Loucy (cell line): ENCODE data around the gene GAB1.

Source experiments
- H2AFZ ChIP-seq: fragments of 200-600 bp; sonication (generic); 2 replicates; pipeline ENCODE4 v1.6.0; 2016; ENCODE audit warnings: antibody characterized with exemption, mild to moderate bottlenecking, low read length, moderate library complexity
- H3F3A ChIP-seq: fragments of 200-600 bp; 2 replicates; pipeline ENCODE4 v1.6.0; 2016; ENCODE audit warnings: antibody characterized with exemption, low read depth, mild to moderate bottlenecking
- H3K27me3 ChIP-seq: fragments of 200-600 bp; sonication (generic); 2 replicates; pipeline ENCODE4 v1.6.1; 2014; ENCODE audit warnings: low read length, mild to moderate bottlenecking; ENCODE audit not compliant: insufficient read depth, poor library complexity, severe bottlenecking
- H3K36me3 ChIP-seq: fragments of 200-600 bp; sonication (generic); 2 replicates; pipeline ENCODE4 v1.6.1; 2016; ENCODE audit warnings: low read length; ENCODE audit not compliant: insufficient read depth
- H3K4me1 ChIP-seq: fragments of 200-600 bp; sonication (generic); 2 replicates; pipeline ENCODE4 v1.5.1; 2014; ENCODE audit warnings: low read length, mild to moderate bottlenecking; ENCODE audit not compliant: insufficient read depth, poor library complexity, severe bottlenecking
- H3K4me2 ChIP-seq: fragments of 200-600 bp; sonication (generic); 2 replicates; pipeline ENCODE4 v1.6.0; 2014; ENCODE audit warnings: antibody characterized with exemption, low read length, low read depth, mild to moderate bottlenecking; ENCODE audit not compliant: poor library complexity, severe bottlenecking
- H3K4me3 ChIP-seq: fragments of 200-600 bp; sonication (generic); 2 replicates; pipeline ENCODE4 v1.5.1; 2014; ENCODE audit warnings: low read length, mild to moderate bottlenecking, mixed read lengths; ENCODE audit not compliant: poor library complexity, severe bottlenecking
- H3K79me2 ChIP-seq: fragments of 200-600 bp; sonication (generic); 2 replicates; pipeline ENCODE4 v1.6.1; 2014; ENCODE audit warnings: low read length; ENCODE audit not compliant: insufficient read depth
- H3K9ac ChIP-seq: fragments of 200-600 bp; sonication (generic); 2 replicates; pipeline ENCODE4 v1.6.0; 2014; ENCODE audit warnings: mild to moderate bottlenecking, low read depth, low read length, moderate library complexity; ENCODE audit not compliant: poor library complexity, severe bottlenecking
- H3K9me2 ChIP-seq: fragments of 200-600 bp; sonication (generic); replicated peaks from 2 replicates; pipeline ENCODE4 v1.6.1; 2016; ENCODE audit warnings: low read depth, low read length, mixed read lengths
- H3K9me3 ChIP-seq: fragments of 200-600 bp; sonication (generic); 2 replicates; pipeline ENCODE4 v1.6.1; 2014; ENCODE audit warnings: mild to moderate bottlenecking, antibody characterized with exemption, low read length, low read depth; ENCODE audit not compliant: insufficient read depth
- H4K20me1 ChIP-seq: fragments of 200-600 bp; sonication (generic); 2 replicates; pipeline ENCODE4 v1.6.0; 2014; ENCODE audit warnings: antibody characterized with exemption, low read length, mild to moderate bottlenecking; ENCODE audit not compliant: insufficient read depth, poor library complexity, severe bottlenecking
- EZH2phosphoT487 ChIP-seq: fragments of 200-600 bp; IDR thresholded peaks from 2 replicates; pipeline ENCODE4 v1.6.1; 2018; ENCODE audit warnings: antibody characterized with exemption, mild to moderate bottlenecking, moderate library complexity, borderline replicate concordance
- TF ChIP-seq, protein P1 (sequence below): fragments of 200-600 bp; sonication (generic); conservative IDR thresholded peaks from 2 replicates; pipeline ENCODE4 v1.5.1; 2014; ENCODE audit warnings: mild to moderate bottlenecking, antibody characterized with exemption, low read length

The GAB1 gene

DNA sequence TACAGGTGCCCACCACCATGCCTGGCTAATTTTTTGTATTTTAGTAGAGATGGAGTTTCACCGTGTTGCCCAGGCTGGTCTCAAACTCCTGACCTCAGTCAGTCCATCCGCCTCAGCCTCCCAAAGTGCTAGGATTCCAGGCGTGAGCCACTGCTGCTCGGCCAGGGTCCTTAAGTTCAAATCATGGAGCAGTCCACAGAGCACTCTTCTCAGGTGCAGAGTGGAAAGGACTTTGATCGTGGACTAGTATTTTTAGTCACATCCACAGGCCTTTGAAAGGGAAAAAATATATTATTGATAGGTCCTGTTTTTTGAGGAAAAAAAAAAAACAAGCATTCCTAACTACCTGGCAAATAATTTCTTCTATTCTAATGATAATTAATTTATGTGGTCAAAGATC lies 31.2 kb downstream of the GAB1 start:
- no peaks in the 10 kb centered on the region for H3K27me3 ChIP-seq
- no peak overlapping the region for H3K9ac ChIP-seq
- H3K79me2 ChIP-seq: peaks cover 82% of the 10 kb centered on the region

DNA sequence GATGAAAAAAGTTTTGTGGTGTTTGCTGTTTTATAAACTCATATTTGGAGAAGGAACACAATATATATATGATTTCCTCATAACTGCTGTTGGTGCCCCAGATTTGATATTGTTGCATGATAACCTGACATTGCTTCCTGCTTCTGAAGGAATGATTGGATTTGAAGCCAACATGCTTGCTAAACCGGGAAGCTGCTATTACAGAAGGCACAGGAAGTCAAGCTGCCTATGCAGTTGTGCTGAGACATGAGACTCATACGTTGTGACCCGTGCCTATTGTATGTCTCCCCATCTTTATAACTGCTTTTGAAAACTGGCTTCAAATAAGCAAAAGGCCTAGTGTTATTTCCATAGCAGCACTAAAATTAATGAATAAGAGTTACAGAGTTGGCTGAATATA lies 32.9 kb downstream of the GAB1 start:
- H3K79me2 ChIP-seq: peaks cover 82% of the 10 kb centered on the region
- no peaks in the 10 kb centered on the region for H4K20me1 ChIP-seq
- H3K4me1 ChIP-seq: peaks cover 20% of the 10 kb centered on the region
- H2AFZ ChIP-seq: no peak overlapping the region
- peak overlapping the region; percentile 43 for H3K4me2 ChIP-seq
- no peaks in the 10 kb centered on the region for H3K27me3 ChIP-seq
- H3K4me3 ChIP-seq: no peak overlapping the region
- TF ChIP-seq, protein P1, sequence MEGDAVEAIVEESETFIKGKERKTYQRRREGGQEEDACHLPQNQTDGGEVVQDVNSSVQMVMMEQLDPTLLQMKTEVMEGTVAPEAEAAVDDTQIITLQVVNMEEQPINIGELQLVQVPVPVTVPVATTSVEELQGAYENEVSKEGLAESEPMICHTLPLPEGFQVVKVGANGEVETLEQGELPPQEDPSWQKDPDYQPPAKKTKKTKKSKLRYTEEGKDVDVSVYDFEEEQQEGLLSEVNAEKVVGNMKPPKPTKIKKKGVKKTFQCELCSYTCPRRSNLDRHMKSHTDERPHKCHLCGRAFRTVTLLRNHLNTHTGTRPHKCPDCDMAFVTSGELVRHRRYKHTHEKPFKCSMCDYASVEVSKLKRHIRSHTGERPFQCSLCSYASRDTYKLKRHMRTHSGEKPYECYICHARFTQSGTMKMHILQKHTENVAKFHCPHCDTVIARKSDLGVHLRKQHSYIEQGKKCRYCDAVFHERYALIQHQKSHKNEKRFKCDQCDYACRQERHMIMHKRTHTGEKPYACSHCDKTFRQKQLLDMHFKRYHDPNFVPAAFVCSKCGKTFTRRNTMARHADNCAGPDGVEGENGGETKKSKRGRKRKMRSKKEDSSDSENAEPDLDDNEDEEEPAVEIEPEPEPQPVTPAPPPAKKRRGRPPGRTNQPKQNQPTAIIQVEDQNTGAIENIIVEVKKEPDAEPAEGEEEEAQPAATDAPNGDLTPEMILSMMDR: no peak
- no peak for TF ChIP-seq EZH2phosphoT487
- no peaks in the 10 kb centered on the region for H3F3A ChIP-seq
- no peak overlapping the region for H3K9ac ChIP-seq
- no peaks in the 10 kb centered on the region for H3K9me2 ChIP-seq
- no peaks in the 10 kb centered on the region for H3K36me3 ChIP-seq
- no peaks in the 10 kb centered on the region; the same call in 1 of the 2 replicates for H3K9me3 ChIP-seq

More for the DNA sequence above, 31.2 kb downstream of the GAB1 start:
- H3K4me1 ChIP-seq: peaks cover 35% of the 10 kb centered on the region
- no peak overlapping the region for H3K4me3 ChIP-seq
- no peaks in the 10 kb centered on the region; the same call in 1 of the 2 replicates for H3K9me3 ChIP-seq
- TF ChIP-seq, protein P1: no peak
- no peak for TF ChIP-seq EZH2phosphoT487
- no peaks in the 10 kb centered on the region for H3K36me3 ChIP-seq
- H2AFZ ChIP-seq: no peak overlapping the region
- H3K9me2 ChIP-seq: no peaks in the 10 kb centered on the region
- H4K20me1 ChIP-seq: no peaks in the 10 kb centered on the region
- no peaks in the 10 kb centered on the region for H3F3A ChIP-seq
- no peak overlapping the region for H3K4me2 ChIP-seq

DNA sequence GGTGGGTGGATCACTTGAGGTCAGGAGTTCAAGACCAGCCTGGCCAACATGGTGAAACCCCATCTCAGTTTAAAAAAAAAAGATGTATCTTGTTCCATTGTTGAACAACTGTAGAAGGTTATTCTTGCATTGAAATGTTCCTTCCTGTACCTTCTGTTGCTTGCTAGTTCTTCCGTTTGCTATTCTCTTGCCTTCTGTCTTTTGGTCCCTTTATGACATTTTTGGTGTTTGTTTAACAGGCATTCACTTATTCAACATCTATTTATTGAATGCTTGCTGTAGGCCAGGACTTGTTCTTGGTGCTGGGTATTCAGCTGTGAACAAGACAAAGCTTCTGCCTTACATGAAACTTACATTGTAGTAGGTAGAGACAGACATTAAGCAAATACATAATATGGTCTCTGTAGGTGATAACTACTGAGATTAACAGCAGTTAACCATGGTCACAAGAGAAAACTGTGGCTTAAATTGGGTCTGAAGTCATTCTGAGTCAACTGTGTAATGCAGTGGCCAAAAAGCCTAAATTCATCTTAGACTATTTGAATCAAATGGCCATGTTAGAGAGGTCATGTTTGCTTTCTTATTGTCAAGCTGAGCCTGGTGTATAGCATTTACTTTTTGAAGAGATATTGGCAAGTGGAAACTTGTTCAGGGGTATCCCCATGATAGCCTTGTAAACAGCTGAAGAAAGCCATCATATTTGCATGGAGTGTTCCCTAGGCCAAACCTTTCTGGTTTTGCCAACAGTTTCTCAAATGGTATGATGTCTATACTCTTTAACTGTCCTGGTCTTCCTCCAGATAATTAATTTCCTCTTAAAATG lies 35.6 kb downstream of the GAB1 start:
- Histone ChIP-seq H3K9ac (no peak overlapping the region), H3K9me3 (no peaks in the 10 kb centered on the region; the same call in 1 of the 2 replicates), H3K27me3 (no peaks in the 10 kb centered on the region), H3K4me3 (no peak overlapping the region), H3K9me2 (no peaks in the 10 kb centered on the region), H3K4me2 (no peak overlapping the region), H3F3A (no peaks in the 10 kb centered on the region), H3K4me1 (peaks cover 24% of the 10 kb centered on the region), H3K79me2 (peaks cover 82% of the 10 kb centered on the region), H4K20me1 (no peaks in the 10 kb centered on the region), H2AFZ (no peak overlapping the region), H3K36me3 (no peaks in the 10 kb centered on the region)
- TF ChIP-seq, protein P1: no peak
- no peak for TF ChIP-seq EZH2phosphoT487
